Activated T-cell treated with anti-CD3 and anti-CD28 coated beads, Interleukin-2, amount 50 U/mL, for 1 hour (primary cell): ENCODE data around the gene ZC3HAV1.
"Not testable (repeated sequence)": the region's sequence is repeated elsewhere in the genome, so short reads cannot be mapped to it uniquely, and the experiment has no call there.

Experiments used
- DNase-seq: peaks from one replicate; pipeline ENCODE4 v3.0.0-alpha.2; 2020

Gene ZC3HAV1

DNA sequence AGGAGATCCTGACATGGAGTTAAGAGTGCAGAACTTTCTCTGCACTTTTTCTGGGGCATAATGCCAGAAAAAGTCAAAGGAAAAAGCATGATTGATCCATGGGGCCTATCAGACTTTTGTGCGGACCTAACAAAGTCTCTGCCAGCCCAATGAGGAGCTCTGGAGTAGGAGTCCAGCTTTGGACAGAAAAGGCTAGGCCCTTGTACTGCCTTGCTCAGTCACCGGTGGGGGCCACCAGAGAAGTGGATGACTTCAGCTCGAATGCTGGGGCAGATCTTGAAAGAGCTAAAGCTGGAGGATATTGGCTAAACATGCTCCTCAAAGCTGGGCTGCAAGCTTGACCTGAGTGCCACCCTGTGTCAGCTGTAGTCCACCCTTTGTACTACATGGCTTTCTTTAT lies 2.8 kb upstream of the ZC3HAV1 start:
- no peak for DNase-seq

DNA sequence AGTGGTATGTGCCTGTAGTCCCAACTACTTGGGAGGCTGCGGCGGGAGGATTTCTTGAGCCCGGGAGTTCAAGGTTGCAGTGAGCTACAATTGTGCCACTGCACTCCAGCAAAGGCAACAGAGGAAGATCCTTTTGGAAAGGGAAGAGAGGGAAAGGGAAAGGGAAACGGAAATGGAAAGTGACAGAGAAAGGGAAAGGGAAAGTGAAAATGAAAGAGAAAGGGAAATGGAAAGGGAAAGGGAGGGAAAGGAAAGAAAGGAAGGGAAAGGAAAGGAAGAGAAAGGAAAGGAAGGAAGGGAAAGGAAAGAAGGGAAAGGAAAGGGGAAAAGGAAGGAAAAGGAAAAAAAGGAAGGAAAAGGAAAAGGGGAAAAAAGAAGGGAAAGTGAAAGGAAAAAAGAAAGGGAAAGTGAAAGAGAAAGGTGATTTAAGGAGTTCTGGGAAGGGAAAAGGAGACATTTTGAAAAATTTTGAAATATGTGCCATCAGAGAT lies 2.3 kb upstream of the ZC3HAV1 start:
- DNase-seq: no peak

DNA sequence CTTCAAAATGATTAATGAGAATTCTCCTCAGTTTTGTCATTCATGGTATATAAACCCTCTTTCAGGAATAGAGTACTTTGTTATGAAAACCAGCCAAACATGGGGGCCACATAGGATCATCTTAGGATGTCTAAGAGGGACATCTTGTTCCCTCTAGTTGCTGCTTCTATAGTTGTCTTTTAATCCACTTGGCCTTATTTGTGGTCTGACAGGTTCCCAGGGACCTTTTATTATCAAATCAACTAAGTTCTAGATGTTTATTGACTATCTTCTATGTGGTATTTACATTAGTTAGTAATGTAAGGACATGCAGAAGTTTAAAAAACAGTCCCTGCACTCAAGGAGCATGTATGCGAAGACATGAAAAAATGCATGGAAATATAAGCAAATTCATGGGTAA lies 1.6 kb upstream of the ZC3HAV1 start:
- no peak for DNase-seq

DNA sequence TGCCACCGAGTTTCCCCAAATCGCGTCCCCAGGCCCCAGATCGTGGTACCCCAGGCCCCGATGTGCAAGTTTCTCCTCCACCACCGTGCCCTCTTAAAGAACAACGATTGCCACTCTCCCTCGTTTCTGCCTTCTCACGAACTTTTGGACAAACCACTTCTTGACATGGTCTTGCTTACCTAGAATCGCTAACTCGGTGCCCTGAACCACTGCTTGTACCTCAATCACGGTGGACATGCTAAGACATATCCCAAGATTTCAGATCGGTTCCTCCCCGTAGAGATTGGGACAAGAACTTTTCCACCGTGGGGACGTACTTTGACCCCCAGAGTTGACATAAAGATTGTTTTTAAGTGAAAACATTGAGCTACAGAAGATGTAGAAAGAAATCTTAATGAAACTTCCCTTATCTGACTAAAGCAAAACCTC lies 477 bp upstream of the ZC3HAV1 start:
- no peak for DNase-seq

DNA sequence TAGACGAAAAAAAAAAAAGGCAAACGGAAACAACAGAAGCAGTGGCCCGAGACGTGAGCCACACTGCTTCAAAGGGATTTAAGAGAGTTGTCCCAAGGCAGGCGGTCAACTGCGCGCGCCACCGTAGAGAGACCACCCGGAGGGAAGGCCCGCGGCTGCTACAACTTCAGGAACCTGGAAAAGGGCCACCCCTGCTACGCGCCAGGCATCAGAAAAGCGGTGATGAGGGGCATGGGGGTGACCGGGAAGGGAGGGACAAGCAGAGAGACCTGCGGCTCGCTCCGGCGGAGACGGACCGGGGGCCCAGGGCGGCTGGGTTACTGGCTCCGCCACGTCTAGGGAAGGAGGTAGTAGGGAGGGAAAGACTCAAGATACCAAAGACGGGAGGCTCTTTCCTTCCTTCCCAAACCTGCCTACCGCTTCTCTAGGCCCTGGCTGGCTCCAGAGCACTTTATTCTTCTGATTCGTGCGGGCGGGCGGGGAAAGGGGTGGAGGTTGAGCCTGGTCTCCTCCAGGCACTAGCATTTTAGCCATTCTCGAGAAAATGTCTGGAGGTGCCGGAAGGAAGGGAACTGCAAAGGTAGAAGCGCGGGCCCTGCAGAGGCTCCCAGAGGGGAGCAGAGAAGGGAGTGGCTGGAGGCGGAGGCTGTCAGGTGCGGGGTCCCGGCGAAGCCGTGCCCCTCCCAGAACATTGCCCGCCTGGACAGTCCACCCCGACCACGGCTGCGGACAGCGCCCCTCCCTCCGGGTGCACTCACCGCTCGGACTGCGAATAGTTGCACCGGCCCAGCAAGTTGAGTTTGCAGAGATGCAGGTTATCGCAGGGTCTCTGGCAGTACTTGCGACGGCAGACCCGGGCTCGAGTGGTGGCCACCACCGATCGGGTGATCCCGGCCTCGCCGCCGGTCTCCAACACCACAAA lies 993 bp downstream of the ZC3HAV1 start:
- DNase-seq: peak; percentile 52

DNA sequence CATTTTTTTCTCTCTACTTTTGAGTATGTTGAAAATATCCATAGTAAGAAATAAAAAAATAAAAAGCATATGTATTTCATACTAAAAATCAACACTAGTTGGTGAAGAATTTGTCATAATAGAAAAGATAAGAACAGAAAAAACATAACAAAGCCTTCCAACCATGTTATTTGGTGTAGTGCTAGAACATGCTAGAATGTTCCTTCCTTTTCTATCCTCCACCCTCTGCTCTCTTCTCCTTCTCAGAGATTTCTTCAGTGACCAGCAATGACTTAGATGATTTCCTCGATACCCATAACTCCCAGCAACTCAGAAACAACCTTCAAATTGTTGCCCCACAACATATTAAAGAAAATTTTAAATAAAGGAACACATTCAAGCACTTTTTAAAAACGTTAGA lies 2.6 kb downstream of the ZC3HAV1 start:
- DNase-seq: no peak

DNA sequence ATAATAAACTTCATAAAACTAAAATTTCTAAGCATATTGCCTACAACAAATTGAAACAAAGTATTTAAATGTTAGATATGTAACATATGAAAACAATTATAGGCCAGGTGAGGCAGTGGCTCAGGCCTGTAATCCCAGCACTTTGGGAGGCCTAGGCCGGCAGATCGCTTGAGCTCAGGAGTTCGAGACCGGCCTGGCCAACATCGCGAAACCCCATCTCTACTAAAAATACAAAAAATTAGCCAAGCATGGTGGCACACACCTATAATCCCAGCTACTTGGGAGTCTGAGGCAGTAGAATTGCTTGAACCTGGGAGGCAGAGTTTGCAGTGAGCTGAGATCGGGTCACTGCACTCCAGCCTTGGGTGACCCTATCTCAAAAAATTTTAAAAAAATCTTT lies 3.3 kb downstream of the ZC3HAV1 start:
- not testable (repeated sequence) for DNase-seq

DNA sequence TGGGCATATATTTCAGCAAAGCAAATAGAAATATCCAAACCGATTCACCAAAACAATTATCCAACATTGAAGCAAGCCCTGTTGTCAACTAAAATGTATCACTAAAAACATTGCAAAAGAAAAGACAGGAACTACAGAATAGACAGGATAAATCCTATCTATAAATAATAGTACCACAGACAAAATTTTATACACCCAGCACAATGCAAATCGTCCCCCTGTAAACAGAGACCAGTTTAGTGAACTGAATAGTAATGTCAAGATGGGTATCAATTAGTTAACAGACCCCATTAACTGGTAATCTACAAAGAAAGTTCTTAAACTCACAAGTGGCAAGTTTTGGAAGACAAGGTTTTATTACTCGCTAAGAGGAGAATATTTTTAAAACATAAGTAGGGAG lies 4.0 kb downstream of the ZC3HAV1 start:
- DNase-seq: no peak

DNA sequence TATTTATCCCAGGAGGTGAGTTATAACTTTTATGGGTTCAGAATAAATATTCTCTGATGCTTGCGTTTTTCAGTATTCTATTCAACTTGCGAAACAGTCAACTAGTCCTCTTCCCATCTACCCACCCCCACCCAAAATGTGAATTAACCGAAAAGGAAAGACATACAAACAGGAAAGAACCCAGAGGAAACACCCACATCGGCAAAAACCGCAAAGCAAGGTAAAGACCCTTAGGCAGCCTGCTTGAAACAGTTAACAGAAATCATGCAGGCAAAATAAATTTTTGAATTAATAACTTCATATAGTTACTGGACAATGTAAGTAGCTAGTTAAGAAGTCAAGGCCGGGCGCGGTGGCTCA lies 5.4 kb downstream of the ZC3HAV1 start:
- no peak for DNase-seq

DNA sequence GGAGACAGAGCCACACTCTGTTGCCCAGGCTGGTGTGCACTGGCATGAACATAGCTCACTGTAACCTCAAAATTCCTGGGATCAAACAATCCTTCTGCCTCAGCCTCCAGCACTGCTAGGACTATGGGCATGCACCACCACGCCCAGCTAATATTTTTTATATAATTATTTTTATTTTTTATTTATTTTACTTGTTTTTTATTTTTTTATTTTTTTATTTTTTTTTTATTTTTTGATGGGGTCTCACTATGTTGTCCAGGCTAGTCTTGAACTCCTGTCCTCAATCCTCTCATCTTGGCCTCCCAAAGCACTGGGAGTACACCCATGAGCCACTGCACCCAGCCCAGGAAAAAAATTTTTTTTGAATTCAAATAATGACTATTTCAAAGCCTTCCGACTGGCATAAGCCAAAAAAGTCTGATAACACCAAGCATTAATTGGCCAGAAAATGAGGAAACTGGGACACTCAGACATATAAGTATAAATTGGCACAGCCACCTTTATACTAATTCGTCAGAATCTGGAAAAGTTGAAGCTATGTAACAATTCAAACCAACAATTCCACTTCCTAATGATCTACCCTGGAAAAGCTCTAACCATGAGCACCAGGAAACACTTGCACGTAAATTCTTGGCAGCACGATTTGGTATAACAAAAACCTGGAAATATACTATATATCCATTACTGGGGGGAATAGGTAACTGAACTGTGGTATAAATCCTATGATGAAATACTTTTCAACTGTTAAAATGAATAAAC lies 6.3 kb downstream of the ZC3HAV1 start:
- DNase-seq: no peak

DNA sequence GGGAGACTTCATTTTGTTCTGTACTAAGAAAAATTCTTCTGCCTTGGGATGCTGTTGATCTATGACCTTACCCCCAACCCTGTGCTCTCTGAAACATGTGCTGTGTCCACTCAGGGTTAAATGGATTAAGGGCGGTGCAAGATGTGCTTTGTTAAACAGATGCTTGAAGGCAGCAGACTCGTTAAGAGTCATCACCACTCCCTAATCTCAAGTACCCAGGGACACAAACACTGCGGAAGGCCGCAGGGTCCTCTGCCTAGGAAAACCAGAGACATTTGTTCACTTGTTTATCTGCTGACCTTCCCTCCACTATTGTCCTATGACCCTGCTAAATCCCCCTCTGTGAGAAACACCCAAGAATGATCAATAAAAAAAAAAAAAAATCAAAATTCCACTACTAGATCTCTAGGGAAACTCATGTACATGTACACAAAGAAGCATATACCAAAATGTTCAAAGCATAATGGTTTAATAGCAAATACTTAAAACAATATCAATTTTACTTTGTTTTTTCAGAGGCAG lies 7.8 kb downstream of the ZC3HAV1 start:
- not testable (repeated sequence) for DNase-seq

DNA sequence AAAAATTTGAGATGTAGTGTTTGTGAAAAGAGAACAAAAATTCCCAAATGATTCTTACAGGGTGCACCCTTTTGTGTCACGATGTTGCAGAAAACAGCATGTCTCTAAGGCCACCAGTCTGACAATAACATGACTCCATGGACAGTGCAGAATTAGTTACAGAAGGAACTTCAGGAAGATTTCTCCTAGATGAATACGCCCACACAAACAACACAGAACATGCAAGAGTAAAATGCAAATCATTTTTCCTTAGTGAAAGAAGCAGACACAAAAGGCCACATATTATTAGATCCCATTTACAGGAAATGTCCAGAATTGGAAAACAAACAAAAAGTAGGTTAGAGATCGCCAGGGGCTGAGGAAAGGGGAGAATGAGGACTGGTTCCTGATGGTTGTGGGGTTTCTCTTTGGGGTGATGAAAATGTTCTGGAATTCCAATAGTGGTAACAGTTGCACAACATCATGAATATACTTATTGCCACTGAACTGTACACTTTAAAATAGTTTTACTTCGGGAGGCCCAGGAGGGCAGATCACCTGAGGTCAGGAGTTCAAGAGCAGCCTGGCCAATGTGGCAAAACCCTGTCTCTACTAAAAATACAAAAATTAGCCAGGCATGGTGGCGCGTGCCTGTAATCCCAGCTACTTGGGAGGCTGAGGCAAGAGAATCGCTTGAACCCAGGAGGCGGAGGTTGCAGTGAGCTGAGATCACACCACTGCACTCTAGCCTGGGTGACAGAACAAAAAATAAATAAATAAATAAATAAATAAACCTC lies 10.2 kb downstream of the ZC3HAV1 start:
- no peak for DNase-seq

DNA sequence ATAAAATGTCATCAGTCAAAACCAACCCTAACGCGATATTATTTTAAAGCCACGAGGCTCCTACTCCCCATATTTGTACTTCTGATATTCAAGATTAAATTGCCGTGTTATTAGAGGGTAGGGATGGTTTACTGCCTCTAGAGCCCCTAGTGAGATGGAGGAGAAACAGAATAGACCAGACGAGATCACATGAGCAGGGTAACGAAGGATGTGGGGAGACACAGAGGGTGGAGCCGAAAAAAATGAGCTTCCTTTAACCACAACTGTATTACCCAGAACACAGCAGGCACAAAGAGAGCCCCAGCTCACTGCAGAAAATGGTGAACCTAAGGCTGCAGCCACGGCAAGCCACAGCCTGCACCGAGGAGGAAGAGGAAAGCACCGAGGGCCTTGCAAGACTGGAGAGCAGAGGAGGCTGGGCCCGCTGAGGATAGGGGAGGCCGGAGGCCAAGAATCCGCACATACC lies 14.3 kb downstream of the ZC3HAV1 start:
- peak; percentile 76 for DNase-seq

DNA sequence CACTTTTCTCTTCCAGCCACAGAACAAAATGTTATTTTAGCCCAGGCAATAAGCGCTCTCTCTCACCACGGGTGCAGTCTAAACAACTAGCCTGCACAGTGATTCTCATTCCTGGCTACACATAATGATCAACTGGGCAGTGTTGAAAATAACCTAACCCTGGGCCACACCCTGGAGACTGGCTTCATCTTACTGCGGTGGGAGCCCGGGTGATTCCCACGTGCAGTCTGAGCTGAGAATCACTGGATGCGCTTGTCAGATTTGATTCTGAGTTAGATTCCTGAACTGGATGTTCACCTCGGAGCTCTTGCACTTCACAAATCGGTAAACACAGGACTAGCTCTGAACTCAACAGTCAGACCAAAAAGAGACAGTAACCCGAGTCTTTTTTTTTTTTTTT lies 14.9 kb downstream of the ZC3HAV1 start:
- DNase-seq: no peak

DNA sequence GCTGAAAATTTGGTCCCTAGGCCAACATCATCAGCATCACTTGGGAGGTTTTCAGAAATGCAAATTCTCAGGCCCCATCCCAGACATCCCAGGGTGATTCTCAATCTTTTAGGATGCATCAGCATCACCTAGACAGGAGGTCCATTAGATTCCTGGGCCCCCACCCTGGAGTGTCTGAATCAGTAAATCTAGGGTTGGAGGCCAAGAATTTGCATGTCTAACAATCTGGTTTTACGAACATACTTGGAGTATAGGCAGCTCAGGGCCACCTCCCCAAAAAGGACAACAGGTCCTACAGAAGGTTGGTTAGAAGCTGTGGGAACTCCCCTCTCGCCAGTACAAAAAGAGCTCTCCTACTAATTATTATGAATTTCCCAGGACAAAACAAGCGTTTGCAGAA lies 15.5 kb downstream of the ZC3HAV1 start:
- DNase-seq: no peak

DNA sequence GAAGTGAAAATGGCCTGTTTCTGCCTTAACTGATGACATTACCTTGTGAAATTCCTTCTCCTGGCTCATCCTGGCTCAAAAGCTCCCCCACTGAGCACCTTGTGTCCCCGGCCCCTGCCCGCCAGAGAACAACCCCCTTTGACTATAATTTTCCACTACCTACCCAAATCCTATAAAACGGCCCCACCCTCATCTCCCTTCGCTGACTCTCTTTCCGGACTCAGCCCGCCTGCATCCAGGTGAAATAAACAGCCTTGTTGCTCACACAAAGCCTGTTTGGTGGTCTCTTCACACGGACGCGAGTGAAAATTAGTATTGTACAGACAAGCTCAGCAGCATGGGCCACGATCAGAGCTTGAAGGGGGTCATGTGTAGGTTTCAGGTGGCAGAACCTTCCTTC lies 16.0 kb downstream of the ZC3HAV1 start:
- peak; percentile 55 for DNase-seq

DNA sequence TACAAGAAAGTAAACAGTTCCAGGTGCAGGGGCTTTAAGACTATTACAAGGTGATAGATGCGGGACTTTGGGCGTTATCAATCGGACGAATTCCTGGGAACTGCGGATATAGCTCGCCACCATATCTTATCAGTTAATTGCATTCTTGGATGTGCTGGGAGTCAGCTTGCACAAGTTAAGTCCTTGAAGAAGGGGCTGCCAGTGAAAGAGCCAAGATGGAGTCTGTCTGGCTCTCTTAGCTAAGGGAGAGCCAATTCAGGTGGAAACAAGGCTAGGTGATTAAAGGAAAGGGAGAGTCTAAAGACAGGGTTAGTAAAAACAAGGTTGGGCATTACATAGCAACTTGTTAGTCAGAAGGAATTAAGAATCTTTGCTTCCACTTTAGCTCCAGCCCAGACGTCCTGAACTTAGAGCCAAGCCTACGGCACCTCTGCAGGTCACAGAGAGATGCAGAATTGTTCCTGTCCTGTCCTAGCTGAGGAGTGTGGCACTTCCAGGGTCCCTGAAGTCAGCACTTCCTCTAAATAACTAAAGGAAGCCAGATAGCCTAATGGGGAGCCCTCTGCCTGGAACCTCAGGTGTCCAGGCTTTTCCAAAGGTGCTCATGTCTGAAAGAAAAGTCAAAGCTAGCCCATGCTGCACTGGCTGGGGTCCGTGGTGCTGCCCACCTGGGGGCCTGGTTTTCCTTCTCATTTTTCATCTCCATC lies 17.3 kb downstream of the ZC3HAV1 start:
- DNase-seq: no peak

DNA sequence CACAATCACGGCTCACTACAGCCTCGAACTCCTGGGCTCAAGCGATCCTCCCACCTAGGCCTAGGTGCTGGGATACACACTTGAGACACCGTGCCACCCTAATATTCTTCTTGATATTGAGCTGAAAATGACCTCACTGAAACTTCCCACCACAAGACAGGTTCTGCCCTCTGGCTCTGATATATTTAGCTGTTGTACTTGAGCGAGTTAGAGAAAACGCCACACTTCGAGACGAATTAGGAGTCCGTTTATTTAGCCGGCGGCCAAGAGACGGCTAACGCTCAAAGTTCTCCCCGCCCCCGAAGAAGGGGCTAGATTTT lies 17.9 kb downstream of the ZC3HAV1 start:
- DNase-seq: no peak

DNA sequence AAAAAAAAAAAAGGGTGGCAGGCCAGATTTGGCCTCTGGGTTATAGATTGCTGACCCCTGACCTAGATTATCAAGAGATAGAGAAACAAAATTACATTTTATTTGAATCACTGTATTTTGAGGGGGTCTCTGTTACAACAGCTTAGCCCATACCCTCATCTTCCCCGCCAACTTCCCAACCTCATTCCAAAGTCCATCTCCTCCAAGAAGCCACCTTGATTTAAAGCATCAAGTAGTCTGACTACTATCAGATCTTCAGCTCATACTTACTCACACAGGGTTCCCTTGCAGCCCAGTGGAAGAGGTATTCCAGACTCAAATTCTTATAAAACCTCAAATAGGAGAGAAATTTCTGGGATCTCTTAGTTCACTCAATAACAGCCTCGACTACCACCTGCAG lies 20.4 kb downstream of the ZC3HAV1 start:
- no peak for DNase-seq

DNA sequence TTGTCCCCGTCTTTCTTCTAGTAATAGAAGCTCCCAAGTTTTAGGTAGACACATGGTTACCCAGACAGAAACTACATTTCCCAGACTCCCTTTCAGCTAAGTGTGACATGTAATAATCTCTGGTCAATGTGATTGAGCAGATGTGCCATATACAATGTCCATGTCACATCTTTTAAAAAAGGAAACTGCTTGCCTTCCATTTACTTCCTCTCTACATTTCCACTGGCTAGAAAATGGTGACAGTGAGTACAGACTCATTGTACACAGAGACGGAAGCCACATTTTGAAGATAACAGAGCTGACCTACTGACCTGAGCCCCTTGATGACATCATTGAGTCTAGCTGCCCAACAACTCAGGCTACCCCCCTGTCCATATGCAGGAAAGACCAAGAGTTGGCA lies 21.3 kb downstream of the ZC3HAV1 start:
- DNase-seq: no peak

DNA sequence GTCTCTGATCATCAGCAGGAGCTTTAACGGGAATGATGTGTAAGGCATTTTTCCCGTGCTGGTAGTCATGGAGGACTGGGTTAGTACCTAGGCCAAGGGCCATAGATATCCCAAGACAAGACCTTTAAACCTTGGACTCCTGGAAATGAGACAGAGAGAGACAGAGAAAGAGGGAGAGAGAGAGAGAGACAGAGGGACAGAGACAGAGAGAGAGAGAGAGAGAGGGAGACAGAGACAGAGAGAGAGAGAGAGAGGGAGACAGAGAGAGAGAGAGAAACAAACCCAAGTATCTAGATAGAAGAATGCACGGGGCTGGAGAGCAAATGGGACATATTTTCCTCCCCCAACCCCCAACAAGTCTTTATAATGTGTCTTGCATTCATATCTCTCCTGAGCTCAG lies 22.3 kb downstream of the ZC3HAV1 start:
- no peak for DNase-seq

DNA sequence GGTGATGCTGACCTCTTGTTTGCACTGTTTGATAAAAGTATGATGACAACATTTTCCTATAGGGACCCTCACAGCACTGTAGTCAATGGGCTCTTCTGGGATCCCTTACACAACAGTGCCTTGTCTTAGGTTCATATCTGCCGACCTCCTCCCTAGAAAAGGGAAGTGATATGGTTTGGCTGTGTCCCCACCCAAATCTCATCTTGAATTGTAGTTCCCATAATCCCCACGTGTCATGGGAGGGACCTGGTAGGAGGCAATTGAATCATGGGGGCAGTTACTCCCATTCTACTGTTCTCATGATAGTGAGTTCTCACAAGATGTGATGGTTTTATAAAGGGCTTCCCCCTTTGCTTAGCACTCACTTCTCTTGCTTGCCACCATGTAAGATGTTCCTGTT lies 23.1 kb downstream of the ZC3HAV1 start:
- DNase-seq: no peak

DNA sequence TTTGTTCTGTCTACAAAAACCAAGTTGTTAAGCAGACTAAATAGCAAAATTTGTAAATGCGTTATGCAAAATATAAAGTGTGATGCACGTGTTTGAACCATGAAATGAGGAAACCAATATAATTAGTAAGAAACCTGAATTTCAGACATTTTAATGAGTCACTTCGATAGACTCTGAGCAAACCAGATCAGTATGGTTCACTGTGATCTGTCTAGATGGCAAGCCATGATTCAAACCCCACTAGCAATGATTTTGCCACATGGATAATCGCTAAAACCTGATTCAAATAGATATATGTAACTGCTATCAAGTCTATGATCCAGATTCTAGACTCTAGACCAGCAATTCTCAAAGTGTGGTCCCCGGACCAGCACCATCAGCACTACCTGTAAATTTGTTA lies 24.8 kb downstream of the ZC3HAV1 start:
- DNase-seq: no peak
